AG09309 (cell line): Measurements from ENCODE around the gene TFF3.
"Not testable (repeated sequence)": the region's sequence is repeated elsewhere in the genome, so short reads cannot be mapped to it uniquely, and the experiment has no call there.

ENCODE experiments used
- DNase-seq: peaks from one replicate; pipeline ENCODE4 v3.0.0-alpha.2; 2010; ENCODE audit warnings: low read depth
- H3K4me3 ChIP-seq: 2 replicates; pipeline ENCODE4 v1.5.1; 2011; ENCODE audit warnings: mild to moderate bottlenecking, low read depth, low read length, moderate library complexity; ENCODE audit not compliant: control insufficient read depth
- TF ChIP-seq, protein P1 (sequence below): IDR thresholded peaks from 2 replicates; pipeline ENCODE4 v1.5.1; 2011; ENCODE audit warnings: mild to moderate bottlenecking, low read depth, low read length, inconsistent platforms; ENCODE audit not compliant: insufficient read depth, control insufficient read depth; ENCODE audit errors: missing control alignments

Gene TFF3

DNA sequence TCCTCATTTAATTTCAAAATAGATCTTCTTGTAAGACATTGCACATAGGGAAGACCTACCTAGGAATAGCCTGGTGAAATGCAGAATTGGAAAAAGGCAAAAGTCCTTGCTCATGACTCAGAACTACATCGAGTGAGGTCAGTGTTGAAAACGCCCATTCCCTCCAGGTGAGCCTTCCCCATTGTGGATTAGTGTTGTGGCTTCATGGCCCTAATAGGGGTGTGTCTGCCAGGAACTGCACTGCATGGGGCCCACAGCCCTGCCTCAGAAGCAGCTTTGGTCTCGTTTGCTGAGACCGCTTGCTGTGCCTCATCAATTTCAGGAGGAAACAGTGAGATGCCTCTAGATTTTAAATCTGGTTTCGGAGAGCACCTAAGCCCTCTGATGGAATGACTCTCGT lies 17.0 kb downstream of the TFF3 start:
- TF ChIP-seq, protein P1, sequence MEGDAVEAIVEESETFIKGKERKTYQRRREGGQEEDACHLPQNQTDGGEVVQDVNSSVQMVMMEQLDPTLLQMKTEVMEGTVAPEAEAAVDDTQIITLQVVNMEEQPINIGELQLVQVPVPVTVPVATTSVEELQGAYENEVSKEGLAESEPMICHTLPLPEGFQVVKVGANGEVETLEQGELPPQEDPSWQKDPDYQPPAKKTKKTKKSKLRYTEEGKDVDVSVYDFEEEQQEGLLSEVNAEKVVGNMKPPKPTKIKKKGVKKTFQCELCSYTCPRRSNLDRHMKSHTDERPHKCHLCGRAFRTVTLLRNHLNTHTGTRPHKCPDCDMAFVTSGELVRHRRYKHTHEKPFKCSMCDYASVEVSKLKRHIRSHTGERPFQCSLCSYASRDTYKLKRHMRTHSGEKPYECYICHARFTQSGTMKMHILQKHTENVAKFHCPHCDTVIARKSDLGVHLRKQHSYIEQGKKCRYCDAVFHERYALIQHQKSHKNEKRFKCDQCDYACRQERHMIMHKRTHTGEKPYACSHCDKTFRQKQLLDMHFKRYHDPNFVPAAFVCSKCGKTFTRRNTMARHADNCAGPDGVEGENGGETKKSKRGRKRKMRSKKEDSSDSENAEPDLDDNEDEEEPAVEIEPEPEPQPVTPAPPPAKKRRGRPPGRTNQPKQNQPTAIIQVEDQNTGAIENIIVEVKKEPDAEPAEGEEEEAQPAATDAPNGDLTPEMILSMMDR = no peak
- DNase-seq = no peak
- H3K4me3 ChIP-seq = no peak overlapping the region

DNA sequence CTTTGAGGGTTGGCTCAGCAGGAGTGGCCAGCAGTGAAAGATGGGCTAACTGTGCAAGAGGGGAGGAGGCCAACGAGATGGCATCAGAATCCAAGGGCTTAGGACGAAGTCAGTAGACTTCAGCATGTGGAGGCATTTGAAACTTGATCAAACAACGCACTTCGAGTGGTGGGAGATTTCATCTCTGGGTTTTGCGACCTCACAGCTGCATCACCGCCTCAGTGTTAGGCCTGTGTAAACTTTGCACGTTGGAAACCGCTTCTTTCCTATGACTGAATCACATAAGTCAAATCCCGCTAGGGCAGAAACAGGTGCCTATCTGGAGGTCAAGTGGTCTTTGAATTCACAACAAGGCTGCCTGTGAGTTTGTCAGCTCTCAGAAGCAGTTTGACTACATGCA lies 17.8 kb downstream of the TFF3 start:
- no peak for DNase-seq
- TF ChIP-seq, protein P1 = no peak
- no peak overlapping the region for H3K4me3 ChIP-seq

DNA sequence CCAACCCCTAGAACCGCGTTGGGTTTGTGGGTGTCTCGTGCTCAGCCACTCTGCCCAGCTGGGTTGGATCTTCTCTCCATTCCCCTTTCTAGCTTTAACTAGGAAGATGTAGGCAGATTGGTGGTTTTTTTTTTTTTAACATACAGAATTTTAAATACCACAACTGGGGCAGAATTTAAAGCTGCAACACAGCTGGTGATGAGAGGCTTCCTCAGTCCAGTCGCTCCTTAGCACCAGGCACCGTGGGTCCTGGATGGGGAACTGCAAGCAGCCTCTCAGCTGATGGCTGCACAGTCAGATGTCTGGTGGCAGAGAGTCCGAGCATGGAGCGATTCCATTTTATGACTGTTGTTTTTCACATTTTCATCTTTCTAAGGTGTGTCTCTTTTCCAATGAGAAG lies 18.7 kb downstream of the TFF3 start:
- no peak for DNase-seq
- TF ChIP-seq, protein P1 = no peak
- H3K4me3 ChIP-seq = no peak overlapping the region

DNA sequence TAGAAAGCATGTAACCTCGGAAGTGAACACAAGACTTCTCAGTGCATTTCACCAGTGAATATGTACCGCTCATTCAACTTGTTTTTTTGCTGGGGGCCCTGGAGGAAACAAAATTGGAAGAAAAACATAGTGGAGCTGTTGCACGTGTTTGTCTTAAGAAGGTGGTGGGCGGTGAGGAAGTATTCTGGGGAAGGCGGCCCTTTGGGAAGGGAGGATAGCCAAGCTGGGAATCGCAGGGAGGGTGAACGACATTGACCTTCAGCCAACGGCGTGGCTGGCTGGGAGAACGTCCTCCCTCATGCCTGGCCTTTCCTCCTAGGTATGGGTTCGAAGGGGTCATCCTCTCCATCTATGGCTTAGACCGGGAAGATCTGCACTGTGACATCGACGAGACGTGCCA lies 19.4 kb downstream of the TFF3 start:
- H3K4me3 ChIP-seq = no peak overlapping the region
- TF ChIP-seq, protein P1 = no peak
- no peak for DNase-seq

DNA sequence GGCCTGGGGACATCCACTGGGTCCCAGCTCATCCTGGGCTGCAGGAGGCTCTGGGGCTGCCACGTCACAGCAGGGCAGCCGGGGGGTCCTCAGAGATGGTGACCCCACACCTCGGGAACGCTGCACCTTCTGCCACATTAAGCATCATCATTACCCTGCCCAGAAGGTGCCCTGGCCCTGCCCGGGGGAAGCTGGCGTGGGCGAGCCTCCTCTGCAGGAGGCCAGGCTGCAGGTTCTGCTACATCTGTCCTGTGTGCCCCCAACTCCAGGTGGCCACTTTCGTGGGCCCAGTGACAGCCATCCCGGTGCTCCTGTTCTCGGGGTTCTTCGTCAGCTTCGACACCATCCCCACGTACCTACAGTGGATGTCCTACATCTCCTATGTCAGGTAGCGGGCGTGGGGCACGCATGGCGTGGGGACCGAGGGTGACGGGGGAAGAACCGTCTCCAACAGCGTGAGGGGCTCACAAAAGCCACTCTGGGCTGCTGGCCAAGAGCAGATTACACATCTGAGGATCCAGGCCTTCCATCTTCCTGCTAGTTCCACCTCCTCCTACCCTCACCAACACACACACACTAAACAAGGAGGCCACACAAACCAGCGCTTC lies 20.8 kb downstream of the TFF3 start:
- TF ChIP-seq, protein P1 = no peak
- no peak overlapping the region for H3K4me3 ChIP-seq
- no peak for DNase-seq

DNA sequence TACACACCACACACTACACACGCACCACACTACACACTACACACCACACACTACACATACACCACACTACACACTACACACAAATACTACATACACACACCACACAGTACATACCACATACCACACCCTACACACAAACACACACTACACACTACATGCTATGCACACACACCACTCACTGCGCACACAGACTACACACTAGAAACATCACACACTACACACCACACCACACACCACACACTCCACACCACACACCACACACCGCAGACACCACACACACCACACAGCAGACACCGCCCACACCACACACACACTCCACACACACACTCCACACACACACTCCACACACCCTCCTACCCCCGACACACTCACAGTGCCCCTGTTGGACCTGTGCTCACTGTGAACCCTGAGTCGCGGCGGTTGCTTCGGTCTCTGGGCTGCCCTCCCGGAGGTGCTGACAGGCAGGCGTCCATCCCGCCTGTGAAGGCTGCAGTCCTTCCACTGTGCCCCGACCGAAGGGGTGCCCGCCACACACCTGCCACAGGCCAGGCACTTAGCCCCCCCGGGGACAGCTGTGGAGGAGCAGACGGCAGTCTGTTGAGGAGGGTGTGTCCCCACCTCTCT lies 21.4 kb downstream of the TFF3 start:
- DNase-seq = no peak
- no peak overlapping the region for H3K4me3 ChIP-seq
- TF ChIP-seq, protein P1 = no peak

DNA sequence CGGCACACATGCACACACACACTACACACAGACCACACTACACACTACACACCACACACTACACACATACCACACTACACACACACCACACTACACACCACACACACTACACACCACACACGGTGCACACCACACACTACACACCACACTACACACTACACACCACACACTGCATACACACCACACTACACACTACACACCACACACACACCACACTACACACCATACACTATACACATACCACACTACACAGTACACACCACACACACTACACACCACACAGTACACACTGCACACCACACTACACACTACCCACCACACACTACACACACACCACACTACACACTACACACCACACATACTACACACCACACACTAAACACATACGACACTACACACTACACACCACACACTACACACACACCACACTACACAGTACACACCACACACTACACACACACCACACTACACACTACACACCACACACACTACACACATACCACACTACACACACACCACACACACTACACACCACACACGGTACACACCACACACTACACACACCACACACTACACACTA lies 22.6 kb downstream of the TFF3 start:
- H3K4me3 ChIP-seq, DNase-seq: not testable (repeated sequence)
